ENCODE measurements around the gene GAB2.
"Not testable (repeated sequence)": the region's sequence is repeated elsewhere in the genome, so short reads cannot be mapped to it uniquely, and the experiment has no call there.

The GAB2 gene

GRCh38 chr11:78277314-78277994 is 140.2 kb downstream of the GAB2 start:
- no peak for DNase-seq (ENCODE audit: low spot score)

GRCh38 chr11:78276311-78276710 is 141.3 kb downstream of the GAB2 start:
- DNase-seq (ENCODE audit: low spot score), result no peak

GRCh38 chr11:78274739-78275138 is 142.9 kb downstream of the GAB2 start:
- no peak for DNase-seq (ENCODE audit: low spot score)

- DNase-seq (ENCODE audit: low spot score), result not testable (repeated sequence)
These were observed 144.9 kb downstream of the GAB2 start for GRCh38 chr11:78272625-78273269.

GRCh38 chr11:78271801-78272200 is 145.8 kb downstream of the GAB2 start:
- not testable (repeated sequence) for DNase-seq (ENCODE audit: low spot score)

- no peak for DNase-seq (ENCODE audit: low spot score)
These were observed 146.6 kb downstream of the GAB2 start for GRCh38 chr11:78270971-78271370.

- DNase-seq (ENCODE audit: low spot score), result no peak
These were observed 147.8 kb downstream of the GAB2 start for GRCh38 chr11:78269806-78270205.

GRCh38 chr11:78268591-78269410 is 148.8 kb downstream of the GAB2 start:
- no peak for DNase-seq (ENCODE audit: low spot score)

GRCh38 chr11:78266451-78266850 is 151.2 kb downstream of the GAB2 start:
- DNase-seq (ENCODE audit: low spot score), result no peak

GRCh38 chr11:78265326-78265725 is 152.3 kb downstream of the GAB2 start:
- no peak for DNase-seq (ENCODE audit: low spot score)

- no peak for DNase-seq (ENCODE audit: low spot score)
These were observed 154.9 kb downstream of the GAB2 start for GRCh38 chr11:78262691-78263090.

- DNase-seq (ENCODE audit: low spot score), result no peak
These were observed 155.4 kb downstream of the GAB2 start for GRCh38 chr11:78262238-78262637.

GRCh38 chr11:78261828-78262227 is 155.8 kb downstream of the GAB2 start:
- DNase-seq (ENCODE audit: low spot score), result no peak

GRCh38 chr11:78261367-78261766 is 156.3 kb downstream of the GAB2 start:
- no peak for DNase-seq (ENCODE audit: low spot score)

- DNase-seq (ENCODE audit: low spot score), result no peak
These were observed 157.7 kb downstream of the GAB2 start for GRCh38 chr11:78259777-78260487.

GRCh38 chr11:78257654-78258053 is 160.0 kb downstream of the GAB2 start:
- no peak for DNase-seq (ENCODE audit: low spot score)

- no peak for DNase-seq (ENCODE audit: low spot score)
These were observed 160.7 kb downstream of the GAB2 start for GRCh38 chr11:78256962-78257361.

- DNase-seq (ENCODE audit: low spot score), result no peak
These were observed 161.7 kb downstream of the GAB2 start for GRCh38 chr11:78255919-78256318.

GRCh38 chr11:78254268-78254667 is 163.4 kb downstream of the GAB2 start:
- no peak for DNase-seq (ENCODE audit: low spot score)

- no peak for DNase-seq (ENCODE audit: low spot score)
These were observed 163.8 kb downstream of the GAB2 start for GRCh38 chr11:78253797-78254196.

GRCh38 chr11:78251083-78251775 is 166.4 kb downstream of the GAB2 start:
- DNase-seq (ENCODE audit: low spot score), result no peak

GRCh38 chr11:78250099-78250498 is 167.5 kb downstream of the GAB2 start:
- DNase-seq (ENCODE audit: low spot score), result no peak

Data from hematopoietic multipotent progenitor cell treated with erythropoietin and hydrocortisone succinate and interleukin-3 and kit ligand, for 17 days (in vitro differentiated cells).